H1 (cell line): ENCODE results near the gene CAPZA3. TPM values are rescaled to one million over a fixed set of nuclear protein-coding genes. Genes with fewer than 3 reads are reported as not detected.

ENCODE experiments used
- E2F6 ChIP-seq: IDR thresholded peaks from 2 replicates; pipeline ENCODE4 v1.6.1; 2012; ENCODE audit warnings: inconsistent platforms
- SP2 ChIP-seq: IDR thresholded peaks from 2 replicates; pipeline ENCODE4 v1.6.1; 2012; ENCODE audit warnings: mild to moderate bottlenecking, low read length, inconsistent platforms
- TEAD4 ChIP-seq: IDR thresholded peaks from 2 replicates; pipeline ENCODE4 v1.6.1; 2012; ENCODE audit warnings: low read depth, low read length, inconsistent platforms, mixed read lengths
- polyA plus RNA-seq, 7 experiments: library from polyadenylated mRNA; depleted of rRNA in 3 of 7; stranded (reverse) in 5 of 7; unstranded in 2 of 7; fragments of >200 nt in 5 of 7; fragments of 200-250 nt in 2 of 7; gene quantifications; 1 replicate in 5 of 7; 2 replicates in 1 of 7; 4 replicates in 1 of 7; pipeline versions ENCODE4 v1.2.1 to v1.2.3, GENCODE V29; 2011 to 2013; ENCODE audit warnings: missing spikeins in 2 of 7, mixed read lengths in 2 of 7
- total RNA-seq: library from RNA; stranded (reverse); fragmentation: NEBNext Ultra II Directional; extraction: Animal tissue kit (Norgen Biotek cat#: 25700); gene quantifications from 2 replicates; pipeline ENCODE4 v1.2.1, GENCODE V29; 2021

Gene CAPZA3
- total and polyA plus RNA-seq, 2 of the 8 experiments (the other 6 are each of a cell fraction or from before 2014, with no cell fraction given): not detected

GRCh38 chr12:18750085-18750484, 12.2 kb downstream of the CAPZA3 start (continued):
- TF ChIP-seq TEAD4: no peak
- TF ChIP-seq SP2: no peak
- no peak for TF ChIP-seq E2F6
- TF ChIP-seq, all 59 proteins: peak for 0
